22Rv1 (cell line): ENCODE results near the gene RNF215.

Experiments used
- H3K27ac ChIP-seq: fragments of 450-650 bp; 2 replicates; pipeline ENCODE4 v1.5.1; 2017
- CTCF ChIP-seq: fragments of 450-650 bp; IDR thresholded peaks from 2 replicates; pipeline ENCODE4 v1.5.1; 2017; ENCODE audit warnings: mild to moderate bottlenecking
- ZFX ChIP-seq: fragments of 450-650 bp; IDR thresholded peaks from 2 replicates; pipeline ENCODE4 v1.6.1; 2017; ENCODE audit warnings: antibody characterized with exemption, borderline replicate concordance

Gene RNF215

GRCh38 chr22:30432096-30432495, 44.9 kb upstream of the RNF215 start:
- no peak for TF ChIP-seq ZFX
- TF ChIP-seq CTCF, result no peak
- H3K27ac ChIP-seq, result no peak overlapping the region

- no peak overlapping the region for H3K27ac ChIP-seq
- TF ChIP-seq CTCF, result no peak
- TF ChIP-seq ZFX, result no peak
Observed at GRCh38 chr22:30430933-30431332, 43.7 kb upstream of the RNF215 start.

GRCh38 chr22:30429887-30430286, 42.7 kb upstream of the RNF215 start:
- no peak overlapping the region for H3K27ac ChIP-seq
- TF ChIP-seq ZFX (no peak), CTCF (no peak)

- no peak for TF ChIP-seq CTCF
- no peak for TF ChIP-seq ZFX
- no peak overlapping the region for H3K27ac ChIP-seq
Observed at GRCh38 chr22:30427871-30428270, 40.7 kb upstream of the RNF215 start.

GRCh38 chr22:30426388-30427353, 39.5 kb upstream of the RNF215 start:
- peak overlapping the region; percentile 98 for H3K27ac ChIP-seq
- TF ChIP-seq CTCF (peak; percentile 88), ZFX (no peak)

- no peak for TF ChIP-seq ZFX
- TF ChIP-seq CTCF, result no peak
- H3K27ac ChIP-seq, result peak within 1 kb of the TSS; percentile 98
Observed at GRCh38 chr22:30425616-30426387, 38.6 kb upstream of the RNF215 start, which contains the start of gene MTFP1. Gene MTFP1 (plus strand): TSS chr22:30425768. CDS start chr22:30425880, 112 bp downstream.

- no peak for TF ChIP-seq CTCF
Observed at GRCh38 chr22:30425327-30425615, 38.1 kb upstream of the RNF215 start.

More at GRCh38 chr22:30425327-30425615, 38.1 kb upstream of the RNF215 start:
- peak overlapping the region; percentile 98 for H3K27ac ChIP-seq
